Tibial artery (tissue), 4 donors: ENCODE results near the gene TRIM41.

ENCODE experiments used
- DNase-seq, 2 donors: peaks; one replicate each; pipeline ENCODE4 v3.0.0-alpha.2; 2019
- H3K27ac ChIP-seq, 2 donors: fragments of 200-600 bp; sonication (generic) in 1 of 2; 1 replicate in 1 of 2; 2 replicates in 1 of 2; pipeline ENCODE4 v1.5.1; 2018 to 2019; ENCODE audit warnings: mild to moderate bottlenecking in 1 of 2
- H3K27me3 ChIP-seq, 2 donors: fragments of 200-600 bp; sonication (generic) in 1 of 2; one replicate each; pipeline versions ENCODE4 v1.5.1 to v1.6.0; 2016 to 2019
- H3K36me3 ChIP-seq, 3 donors: fragments of 200-600 bp; sonication (generic) in 2 of 3; one replicate each; pipeline ENCODE4 v1.5.1; 2016 to 2019; ENCODE audit warnings: mild to moderate bottlenecking in 2 of 3
- H3K4me1 ChIP-seq, 4 donors: fragments of 200-600 bp; sonication (generic) in 2 of 4; 1 replicate in 3 of 4; 2 replicates in 1 of 4; pipeline ENCODE4 v1.5.1; 2016 to 2019
- H3K4me3 ChIP-seq, 2 donors: fragments of 200-600 bp; sonication (generic) in 1 of 2; 1 replicate in 1 of 2; 2 replicates in 1 of 2; pipeline ENCODE4 v1.5.1; 2018 to 2019; ENCODE audit warnings: mild to moderate bottlenecking in 2 of 2
- H3K9me3 ChIP-seq, 3 donors: fragments of 200-600 bp; sonication (generic) in 1 of 3; one replicate each; pipeline ENCODE4 v1.5.1; 2016 to 2019
- intact Hi-C: fragments of 100-400 bp; cut with DNase I; formaldehyde crosslinking; loops from one replicate; pipeline ENCODE4 v1.15.0; 2023; ENCODE audit warnings: low total_unique reads
- TF ChIP-seq, protein P1 (sequence below), 2 experiments: fragments of 200-600 bp in 1 of 2; fragments of 450-650 bp in 1 of 2; IDR thresholded peaks; one replicate each; pipeline ENCODE4 v1.5.1; 2017 to 2019; ENCODE audit warnings: antibody characterized with exemption in 2 of 2, mild to moderate bottlenecking in 1 of 2, moderate library complexity in 1 of 2

TRIM41 gene

DNA sequence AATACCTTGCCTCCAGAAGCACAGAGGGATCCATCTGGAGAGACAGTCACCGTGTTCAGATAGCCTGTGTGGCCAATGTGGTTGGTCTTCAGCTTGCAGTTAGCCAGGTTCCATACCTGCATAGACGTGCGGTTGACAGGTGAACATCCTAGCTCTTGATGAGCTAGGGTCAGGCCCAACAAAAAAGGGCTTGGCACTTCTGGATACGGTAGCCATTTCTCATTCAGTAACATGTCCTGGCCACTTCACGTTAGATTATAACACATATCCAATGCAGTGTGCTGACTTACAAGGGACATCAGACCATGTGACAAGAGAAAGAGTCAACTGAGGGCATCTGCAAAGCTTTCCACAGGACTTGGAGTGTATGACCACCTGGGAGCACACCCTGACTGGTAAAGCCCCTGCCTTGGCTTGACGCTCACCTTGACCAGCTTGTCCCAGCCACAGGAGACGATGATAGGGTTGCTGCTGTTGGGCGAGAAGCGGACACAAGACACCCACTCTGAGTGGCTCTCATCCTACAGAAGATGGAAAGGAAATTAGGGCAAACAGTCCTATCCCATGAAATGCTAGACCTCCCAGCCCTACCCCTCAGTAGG lies 16.1 kb downstream of the TRIM41 start:
- Histone ChIP-seq H3K9me3 (no peaks in the 10 kb centered on the region), H3K4me3 (no peak overlapping the region), H3K36me3 (peaks cover 69 to 82% (median 81%) of the 10 kb centered on the region in 3 donors), H3K27ac (no peak overlapping the region), H3K27me3 (no peaks in the 10 kb centered on the region), H3K4me1 (peaks cover 0 to 36% (median 26%) of the 10 kb centered on the region in 4 donors)
- TF ChIP-seq, protein P1, sequence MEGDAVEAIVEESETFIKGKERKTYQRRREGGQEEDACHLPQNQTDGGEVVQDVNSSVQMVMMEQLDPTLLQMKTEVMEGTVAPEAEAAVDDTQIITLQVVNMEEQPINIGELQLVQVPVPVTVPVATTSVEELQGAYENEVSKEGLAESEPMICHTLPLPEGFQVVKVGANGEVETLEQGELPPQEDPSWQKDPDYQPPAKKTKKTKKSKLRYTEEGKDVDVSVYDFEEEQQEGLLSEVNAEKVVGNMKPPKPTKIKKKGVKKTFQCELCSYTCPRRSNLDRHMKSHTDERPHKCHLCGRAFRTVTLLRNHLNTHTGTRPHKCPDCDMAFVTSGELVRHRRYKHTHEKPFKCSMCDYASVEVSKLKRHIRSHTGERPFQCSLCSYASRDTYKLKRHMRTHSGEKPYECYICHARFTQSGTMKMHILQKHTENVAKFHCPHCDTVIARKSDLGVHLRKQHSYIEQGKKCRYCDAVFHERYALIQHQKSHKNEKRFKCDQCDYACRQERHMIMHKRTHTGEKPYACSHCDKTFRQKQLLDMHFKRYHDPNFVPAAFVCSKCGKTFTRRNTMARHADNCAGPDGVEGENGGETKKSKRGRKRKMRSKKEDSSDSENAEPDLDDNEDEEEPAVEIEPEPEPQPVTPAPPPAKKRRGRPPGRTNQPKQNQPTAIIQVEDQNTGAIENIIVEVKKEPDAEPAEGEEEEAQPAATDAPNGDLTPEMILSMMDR (IDR thresholded peaks at IDR 0.05), result no peak
- DNase-seq, result peak in 1 of 2 donors; percentile 55
- intact Hi-C loops, result no loop called here

- TF ChIP-seq, protein P1 (IDR thresholded peaks at IDR 0.05), result no peak
- Histone ChIP-seq H3K4me3 (peak overlapping the region in 1 of 2 donors; percentile 68), H3K27me3 (no peaks in the 10 kb centered on the region), H3K36me3 (peaks cover 56 to 58% (median 57%) of the 10 kb centered on the region in 3 donors), H3K9me3 (no peaks in the 10 kb centered on the region), H3K27ac (peak overlapping the region; percentile 94 to 96), H3K4me1 (peaks cover 0 to 54% (median 42%) of the 10 kb centered on the region in 4 donors)
- intact Hi-C loops, result no loop called here
- peak; percentile 38 to 59 for DNase-seq
Measured at GRCh38 chr5:181241393-181241975, 18.4 kb downstream of the TRIM41 start.

DNA sequence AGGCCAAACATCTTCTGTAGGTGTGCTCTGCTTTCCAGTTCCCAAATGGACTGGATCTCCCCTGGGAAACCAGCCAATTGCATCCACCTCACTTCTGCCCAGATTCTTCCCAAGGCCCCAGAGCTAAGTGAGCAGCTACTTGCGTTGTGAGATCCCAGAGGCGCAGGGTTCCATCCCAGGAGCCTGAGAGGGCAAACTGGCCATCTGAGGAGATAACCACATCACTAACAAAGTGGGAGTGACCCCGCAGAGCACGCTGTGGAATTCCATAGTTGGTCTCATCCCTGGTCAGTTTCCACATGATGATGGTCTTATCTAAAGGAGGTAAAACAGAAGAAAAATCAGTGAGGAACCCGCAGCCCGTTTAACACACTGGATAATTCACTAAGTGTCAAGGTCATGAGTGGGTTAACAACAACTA lies 19.0 kb downstream of the TRIM41 start:
- H3K4me3 ChIP-seq, result peak overlapping the region; percentile 64 to 68
- H3K27ac ChIP-seq, result peak overlapping the region; percentile 94 to 96
- intact Hi-C loops, result no loop called here
- DNase-seq, result peak in 1 of 2 donors; percentile 61
- H3K4me1 ChIP-seq, result peaks cover 0 to 54% (median 42%) of the 10 kb centered on the region in 4 donors
- no peaks in the 10 kb centered on the region for H3K27me3 ChIP-seq
- TF ChIP-seq, protein P1 (IDR thresholded peaks at IDR 0.05), result no peak
- H3K36me3 ChIP-seq, result peaks cover 50 to 53% (median 52%) of the 10 kb centered on the region in 3 donors
- no peaks in the 10 kb centered on the region for H3K9me3 ChIP-seq

- TF ChIP-seq, protein P1 (IDR thresholded peaks at IDR 0.05), result no peak
- Histone ChIP-seq H3K27me3 (no peaks in the 10 kb centered on the region), H3K9me3 (no peaks in the 10 kb centered on the region), H3K4me1 (peaks cover 0 to 60% (median 49%) of the 10 kb centered on the region in 4 donors), H3K36me3 (peaks cover 39 to 42% (median 41%) of the 10 kb centered on the region in 3 donors), H3K27ac (peak overlapping the region; percentile 94 to 96), H3K4me3 (peak overlapping the region; percentile 64 to 68)
- intact Hi-C loops, result no loop called here
- DNase-seq, result peak in 1 of 2 donors; percentile 67
Measured at GRCh38 chr5:181243018-181243563, 20.0 kb downstream of the TRIM41 start.

GRCh38 chr5:181243564-181244343 lies 20.7 kb downstream of the TRIM41 start, which contains the start of gene RACK1:
TSS of gene RACK1 (minus strand) at chr5:181243906. CDS start at chr5:181243800, 106 bp downstream.
- H3K4me3 ChIP-seq, result peak within 1 kb of the TSS; percentile 64 to 68
- H3K27me3 ChIP-seq, result no peaks in the 10 kb centered on the region
- H3K4me1 ChIP-seq, result peaks cover 0 to 67% (median 56%) of the 10 kb centered on the region in 4 donors
- peak; percentile 90 to 92 for DNase-seq
- intact Hi-C loops, result no loop called here
- peak within 1 kb of the TSS; percentile 94 to 96 for H3K27ac ChIP-seq
- H3K36me3 ChIP-seq, result peaks cover 33 to 36% (median 35%) of the 10 kb centered on the region in 3 donors
- TF ChIP-seq, protein P1 (IDR thresholded peaks at IDR 0.05), result no peak
- H3K9me3 ChIP-seq, result no peaks in the 10 kb centered on the region
